Activated CD4-positive, alpha-beta memory T cell treated with anti-CD3 and anti-CD28 coated beads for 36 hours (primary cell): ENCODE data around the gene ABLIM2. TPM values are rescaled to one million over a fixed set of nuclear protein-coding genes. Genes with fewer than 3 reads are reported as not detected.

ENCODE experiments used
- CTCF ChIA-PET: fragments of 350-600 bp; sonication (Branson Sonifier 250); formaldehyde crosslinking; loops from one replicate; lab custom pipeline; 2021; ENCODE audit warnings: antibody characterized with exemption, inconsistent platforms; lab: Charles Lee
- POLR2A ChIA-PET: fragments of 350-600 bp; sonication (Branson Sonifier 250); formaldehyde crosslinking; loops from one replicate; lab custom pipeline; 2021; ENCODE audit warnings: antibody characterized with exemption; lab: Charles Lee
- DNase-seq: peaks from one replicate; pipeline ENCODE4 v3.0.0-alpha.2; 2020
- H3K27ac Mint-ChIP-seq: one replicate; pipeline ENCODE4 v1.8.0; 2021; ENCODE audit warnings: mixed read lengths
- H3K27me3 Mint-ChIP-seq: one replicate; pipeline ENCODE4 v1.8.0; 2021; ENCODE audit warnings: mixed read lengths
- H3K36me3 Mint-ChIP-seq: one replicate; pipeline ENCODE4 v1.8.0; 2021; ENCODE audit warnings: mixed read lengths
- H3K4me1 Mint-ChIP-seq: one replicate; pipeline ENCODE4 v1.8.0; 2021; ENCODE audit warnings: low read depth, mixed read lengths
- H3K4me3 Mint-ChIP-seq: one replicate; pipeline ENCODE4 v1.8.0; 2021; ENCODE audit warnings: mild to moderate bottlenecking, mixed read lengths
- H3K9me3 Mint-ChIP-seq: one replicate; pipeline ENCODE4 v1.8.0; 2021; ENCODE audit warnings: mixed read lengths
- intact Hi-C: fragments of 100-400 bp; cut with micrococcal nuclease; formaldehyde crosslinking; loops from one replicate; pipeline ENCODE4 v1.15.1; 2023
- total RNA-seq, 2 experiments: library from RNA; stranded (reverse); gene quantifications; one replicate each; pipeline ENCODE4 v1.2.3, GENCODE V29; 2021

The ABLIM2 gene
- total RNA-seq, 2 experiments from 2014 or later = 0.55 to 0.63 TPM

- Mint-ChIP-seq H3K36me3 (no peaks in the 10 kb centered on the region), H3K27me3 (no peaks in the 10 kb centered on the region), H3K4me1 (no peaks in the 10 kb centered on the region), H3K4me3 (no peak overlapping the region), H3K9me3 (no peaks in the 10 kb centered on the region), H3K27ac (no peak overlapping the region)
- no peak for DNase-seq
- intact Hi-C loops = no loop called here
- POLR2A ChIA-PET = no interaction called here
- CTCF ChIA-PET = no interaction called here
Measured at GRCh38 chr4:8086783-8087445, 71.7 kb downstream of the ABLIM2 start.

- DNase-seq = no peak
- Mint-ChIP-seq H3K27me3 (no peaks in the 10 kb centered on the region), H3K27ac (no peak overlapping the region), H3K9me3 (no peaks in the 10 kb centered on the region), H3K36me3 (no peaks in the 10 kb centered on the region), H3K4me1 (no peaks in the 10 kb centered on the region), H3K4me3 (no peak overlapping the region)
- ChIA-PET POLR2A (no interaction called here), CTCF (no interaction called here)
- intact Hi-C loops = no loop called here
Measured at GRCh38 chr4:8085491-8086117, 73.0 kb downstream of the ABLIM2 start.

- ChIA-PET POLR2A (no interaction called here), CTCF (no interaction called here)
- no peak overlapping the region for H3K27ac Mint-ChIP-seq
- no peaks in the 10 kb centered on the region for H3K27me3 Mint-ChIP-seq
- H3K9me3 Mint-ChIP-seq = no peaks in the 10 kb centered on the region
- H3K4me3 Mint-ChIP-seq = no peak overlapping the region
- no peaks in the 10 kb centered on the region for H3K36me3 Mint-ChIP-seq
- DNase-seq = no peak
- H3K4me1 Mint-ChIP-seq = no peaks in the 10 kb centered on the region
- intact Hi-C loops = no loop called here
Measured at GRCh38 chr4:8084712-8085490, 73.7 kb downstream of the ABLIM2 start.

- Mint-ChIP-seq H3K27ac (no peak overlapping the region), H3K4me3 (no peak overlapping the region), H3K36me3 (no peaks in the 10 kb centered on the region), H3K4me1 (no peaks in the 10 kb centered on the region), H3K27me3 (no peaks in the 10 kb centered on the region), H3K9me3 (no peaks in the 10 kb centered on the region)
- ChIA-PET CTCF (no interaction called here), POLR2A (no interaction called here)
- intact Hi-C loops = no loop called here
- no peak for DNase-seq
Measured at GRCh38 chr4:8084031-8084660, 74.5 kb downstream of the ABLIM2 start.

- CTCF ChIA-PET = no interaction called here
- H3K4me1 Mint-ChIP-seq = no peaks in the 10 kb centered on the region
- no peak overlapping the region for H3K27ac Mint-ChIP-seq
- DNase-seq = no peak
- no peak overlapping the region for H3K4me3 Mint-ChIP-seq
- POLR2A ChIA-PET = no interaction called here
- H3K36me3 Mint-ChIP-seq = no peaks in the 10 kb centered on the region
- intact Hi-C loops = no loop called here
- H3K27me3 Mint-ChIP-seq = no peaks in the 10 kb centered on the region
- H3K9me3 Mint-ChIP-seq = no peaks in the 10 kb centered on the region
Measured at GRCh38 chr4:8083086-8083825, 75.4 kb downstream of the ABLIM2 start.

- Mint-ChIP-seq H3K27me3 (no peaks in the 10 kb centered on the region), H3K4me3 (no peak overlapping the region), H3K27ac (no peak overlapping the region), H3K9me3 (no peaks in the 10 kb centered on the region), H3K36me3 (no peaks in the 10 kb centered on the region), H3K4me1 (no peaks in the 10 kb centered on the region)
- CTCF ChIA-PET = no interaction called here
- POLR2A ChIA-PET = no interaction called here
- intact Hi-C loops = no loop called here
- no peak for DNase-seq
Measured at GRCh38 chr4:8082517-8083055, 76.0 kb downstream of the ABLIM2 start.

GRCh38 chr4:8081621-8082516, 76.7 kb downstream of the ABLIM2 start:
- POLR2A ChIA-PET = no interaction called here
- no peak for DNase-seq
- intact Hi-C loops = no loop called here
- H3K9me3 Mint-ChIP-seq = no peaks in the 10 kb centered on the region
- H3K27me3 Mint-ChIP-seq = no peaks in the 10 kb centered on the region
- CTCF ChIA-PET = no interaction called here
- no peaks in the 10 kb centered on the region for H3K4me1 Mint-ChIP-seq
- H3K27ac Mint-ChIP-seq = no peak overlapping the region
- H3K4me3 Mint-ChIP-seq = no peak overlapping the region
- no peaks in the 10 kb centered on the region for H3K36me3 Mint-ChIP-seq

GRCh38 chr4:8081171-8081570, 77.4 kb downstream of the ABLIM2 start:
- Mint-ChIP-seq H3K36me3 (no peaks in the 10 kb centered on the region), H3K4me3 (no peak overlapping the region), H3K27ac (no peak overlapping the region), H3K9me3 (no peaks in the 10 kb centered on the region), H3K27me3 (no peaks in the 10 kb centered on the region), H3K4me1 (no peaks in the 10 kb centered on the region)
- intact Hi-C loops = no loop called here
- CTCF ChIA-PET = no interaction called here
- POLR2A ChIA-PET = no interaction called here
- DNase-seq = no peak

- ChIA-PET POLR2A (no interaction called here), CTCF (no interaction called here)
- Mint-ChIP-seq H3K4me1 (no peaks in the 10 kb centered on the region), H3K27me3 (no peaks in the 10 kb centered on the region), H3K36me3 (no peaks in the 10 kb centered on the region), H3K9me3 (no peaks in the 10 kb centered on the region), H3K4me3 (no peak overlapping the region), H3K27ac (no peak overlapping the region)
- DNase-seq = no peak
- intact Hi-C loops = no loop called here
Measured at GRCh38 chr4:8080754-8081065, 77.9 kb downstream of the ABLIM2 start.

GRCh38 chr4:8079916-8080753, 78.5 kb downstream of the ABLIM2 start:
- no peak overlapping the region for H3K4me3 Mint-ChIP-seq
- ChIA-PET CTCF (no interaction called here), POLR2A (no interaction called here)
- no peak for DNase-seq
- H3K27ac Mint-ChIP-seq = no peak overlapping the region
- intact Hi-C loops = no loop called here
- H3K27me3 Mint-ChIP-seq = no peaks in the 10 kb centered on the region
- H3K9me3 Mint-ChIP-seq = no peaks in the 10 kb centered on the region
- no peaks in the 10 kb centered on the region for H3K36me3 Mint-ChIP-seq
- H3K4me1 Mint-ChIP-seq = no peaks in the 10 kb centered on the region
